Tibial nerve (tissue), 4 donors: ENCODE data around the gene UNC50.

Experiments
- EP300 ChIP-seq, 2 donors: sonication (generic); formaldehyde crosslinking; IDR thresholded peaks; one replicate each; pipeline ENCODE4 v1.6.1; 2017; ENCODE audit warnings: antibody characterized with exemption in 2 of 2, mild to moderate bottlenecking in 1 of 2
- POLR2A ChIP-seq, 2 donors: fragments of 450-650 bp; IDR thresholded peaks; one replicate each; pipeline ENCODE4 v1.6.1; 2017; ENCODE audit warnings: antibody characterized with exemption in 2 of 2, mild to moderate bottlenecking in 2 of 2, moderate library complexity in 2 of 2
- TF ChIP-seq, protein P1 (sequence below), 5 experiments: fragments of 200-600 bp in 3 of 5; fragments of 450-650 bp in 2 of 5; sonication (generic) in 3 of 5; IDR thresholded peaks; one replicate each; pipeline ENCODE4 v1.5.1; 2016 to 2019; ENCODE audit warnings: antibody characterized with exemption in 5 of 5, mild to moderate bottlenecking in 3 of 5, moderate library complexity in 2 of 5

DNA sequence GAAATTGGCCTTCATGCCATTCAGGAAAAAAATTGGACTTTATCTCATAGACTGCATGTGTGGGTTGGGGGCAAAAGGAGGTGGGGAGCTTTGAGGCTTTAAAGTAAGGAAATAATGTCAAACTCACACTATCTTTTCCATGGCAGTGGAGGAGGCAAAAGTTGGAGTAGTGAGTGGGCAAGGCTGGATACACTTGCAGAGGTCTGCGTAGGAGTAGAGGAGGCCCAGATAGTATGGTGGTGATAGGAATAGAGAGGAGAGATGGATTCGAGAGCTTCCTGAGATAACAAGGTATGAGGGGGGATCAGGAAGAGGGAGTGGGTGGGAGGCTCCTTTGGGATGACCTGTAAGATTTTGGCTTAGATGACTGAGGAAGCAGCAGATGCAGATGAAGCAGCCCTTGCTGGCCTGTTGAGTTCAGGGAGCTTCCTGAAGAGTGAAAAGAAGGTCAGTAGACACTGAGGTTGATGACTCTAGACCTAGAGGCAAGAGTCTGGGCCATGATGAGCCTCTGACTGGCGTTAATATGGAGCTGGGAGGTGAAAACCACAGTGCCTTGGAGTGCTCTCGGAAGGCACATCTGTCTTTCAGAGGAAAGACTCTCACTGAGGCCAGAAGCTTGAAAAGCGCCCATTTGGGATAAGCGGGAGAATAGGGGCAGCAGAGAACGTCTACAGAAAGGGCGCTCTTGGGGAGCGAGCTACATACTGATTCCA lies 5.8 kb downstream of the UNC50 start:
- TF ChIP-seq, protein P1, sequence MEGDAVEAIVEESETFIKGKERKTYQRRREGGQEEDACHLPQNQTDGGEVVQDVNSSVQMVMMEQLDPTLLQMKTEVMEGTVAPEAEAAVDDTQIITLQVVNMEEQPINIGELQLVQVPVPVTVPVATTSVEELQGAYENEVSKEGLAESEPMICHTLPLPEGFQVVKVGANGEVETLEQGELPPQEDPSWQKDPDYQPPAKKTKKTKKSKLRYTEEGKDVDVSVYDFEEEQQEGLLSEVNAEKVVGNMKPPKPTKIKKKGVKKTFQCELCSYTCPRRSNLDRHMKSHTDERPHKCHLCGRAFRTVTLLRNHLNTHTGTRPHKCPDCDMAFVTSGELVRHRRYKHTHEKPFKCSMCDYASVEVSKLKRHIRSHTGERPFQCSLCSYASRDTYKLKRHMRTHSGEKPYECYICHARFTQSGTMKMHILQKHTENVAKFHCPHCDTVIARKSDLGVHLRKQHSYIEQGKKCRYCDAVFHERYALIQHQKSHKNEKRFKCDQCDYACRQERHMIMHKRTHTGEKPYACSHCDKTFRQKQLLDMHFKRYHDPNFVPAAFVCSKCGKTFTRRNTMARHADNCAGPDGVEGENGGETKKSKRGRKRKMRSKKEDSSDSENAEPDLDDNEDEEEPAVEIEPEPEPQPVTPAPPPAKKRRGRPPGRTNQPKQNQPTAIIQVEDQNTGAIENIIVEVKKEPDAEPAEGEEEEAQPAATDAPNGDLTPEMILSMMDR (IDR thresholded peaks at IDR 0.05), result no peak
- TF ChIP-seq POLR2A (IDR thresholded peaks at IDR 0.05) (no peak), EP300 (IDR thresholded peaks at IDR 0.05) (no peak)
